Astrocyte of the hippocampus (primary cell): Measurements from ENCODE around the gene FAM199X.
"Not testable (repeated sequence)": the region's sequence is repeated elsewhere in the genome, so short reads cannot be mapped to it uniquely, and the experiment has no call there.

Source experiments
- DNase-seq: peaks from one replicate; pipeline ENCODE4 v3.0.0; 2011; ENCODE audit warnings: low read depth, low spot score

The FAM199X gene

DNA sequence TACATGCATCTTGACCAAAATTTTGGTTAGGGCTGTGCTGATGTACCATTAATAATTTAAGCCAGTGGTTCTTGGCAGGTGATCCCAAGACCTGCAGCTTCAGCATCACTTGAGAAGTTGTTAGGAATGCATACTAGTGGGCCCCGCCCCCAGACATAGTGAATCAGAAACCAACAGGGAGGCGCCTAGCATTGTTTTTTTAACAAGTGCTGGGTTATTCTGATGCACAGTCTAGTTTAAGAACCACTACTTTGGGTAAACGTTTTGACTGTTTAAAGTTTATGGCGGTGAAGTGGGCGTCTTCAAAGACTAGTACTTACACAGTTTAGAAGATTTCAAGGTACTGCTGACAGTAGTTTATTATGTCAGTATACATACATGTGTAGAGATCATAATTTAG is 23.6 kb downstream of the FAM199X start:
- DNase-seq = no peak

DNA sequence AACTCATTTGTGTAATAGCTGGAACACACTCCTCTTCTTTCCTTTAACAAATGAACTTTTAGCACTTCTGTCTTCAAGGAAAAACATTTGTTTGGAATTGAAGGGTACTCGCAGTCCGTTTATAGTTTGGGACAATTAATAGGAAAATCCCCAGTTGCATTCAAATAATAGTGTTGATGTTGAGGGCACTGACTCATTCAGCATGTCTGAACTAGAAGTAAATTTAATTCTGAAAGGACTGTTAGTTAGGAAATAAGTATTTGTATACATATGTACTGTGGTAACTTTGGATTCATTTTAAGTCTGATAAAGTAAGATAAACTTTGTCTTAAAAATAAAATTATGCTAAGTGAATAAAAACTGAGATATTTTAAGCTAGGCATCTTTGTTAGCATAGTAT is 27.2 kb downstream of the FAM199X start:
- DNase-seq = peak; percentile 7

DNA sequence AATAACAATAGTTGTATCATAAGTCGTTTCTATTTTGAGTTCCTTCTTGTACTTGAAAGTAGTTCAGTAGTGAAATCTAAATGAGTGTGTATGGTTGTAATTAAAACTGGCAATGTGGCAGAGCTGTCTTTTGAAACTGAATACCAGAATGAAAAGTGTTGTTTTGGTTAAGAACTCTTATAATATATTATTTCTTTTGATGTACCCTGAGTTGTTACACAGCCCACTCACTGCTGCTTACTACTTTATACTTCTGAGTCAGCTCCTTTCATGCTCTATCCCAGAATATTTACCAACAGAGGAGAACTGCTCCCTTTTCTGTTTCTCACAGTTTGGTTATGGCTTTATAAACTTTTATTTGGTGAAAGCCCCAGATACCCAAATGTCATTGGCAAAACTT is 28.8 kb downstream of the FAM199X start:
- DNase-seq = no peak

DNA sequence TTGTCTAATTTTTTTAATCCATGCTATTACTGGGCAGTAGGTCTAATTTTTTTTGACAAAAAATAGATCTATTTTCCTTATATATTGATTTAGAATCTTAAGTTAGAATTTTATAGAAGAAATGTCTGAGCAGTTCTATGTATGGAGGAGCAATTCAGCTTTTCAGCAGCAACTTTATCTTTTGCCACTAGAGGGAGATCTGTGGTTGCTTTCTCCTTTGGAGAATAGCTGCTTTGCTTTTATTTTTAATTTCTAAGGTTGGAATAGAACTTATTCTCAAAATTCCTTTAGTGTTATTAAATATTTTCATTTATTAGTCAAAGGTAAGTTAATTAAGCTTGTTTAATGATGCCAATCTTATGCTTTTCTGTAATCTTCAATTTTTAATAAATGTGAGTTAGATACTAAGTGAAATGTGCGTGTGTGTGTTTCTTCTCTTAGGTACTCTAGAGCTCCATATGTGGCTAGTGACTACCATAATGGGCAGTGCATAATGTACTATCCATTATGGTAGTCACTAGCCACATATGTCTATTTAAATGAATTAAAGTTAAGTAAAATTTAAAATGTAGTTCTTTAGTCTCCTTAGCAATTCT is 29.3 kb downstream of the FAM199X start:
- peak; percentile 54 for DNase-seq

DNA sequence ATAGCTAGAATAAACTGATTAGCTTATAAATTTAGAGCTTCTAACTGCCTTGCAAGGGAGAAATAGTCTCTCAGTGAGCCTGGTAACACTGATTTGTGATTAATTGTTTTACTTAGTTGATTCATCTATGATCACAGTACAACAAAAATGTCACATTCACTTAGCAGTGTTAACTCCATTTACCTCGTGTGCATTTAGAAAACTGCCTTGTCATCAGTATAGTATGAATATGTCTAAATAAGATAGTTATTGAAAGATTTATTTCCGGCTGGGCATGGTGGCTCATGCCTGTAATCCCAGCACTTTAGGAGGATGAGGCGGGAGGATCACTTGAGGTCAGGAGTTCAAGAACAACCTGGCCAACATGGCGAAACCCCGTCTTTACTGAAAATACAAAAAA is 39.3 kb downstream of the FAM199X start:
- DNase-seq = no peak

DNA sequence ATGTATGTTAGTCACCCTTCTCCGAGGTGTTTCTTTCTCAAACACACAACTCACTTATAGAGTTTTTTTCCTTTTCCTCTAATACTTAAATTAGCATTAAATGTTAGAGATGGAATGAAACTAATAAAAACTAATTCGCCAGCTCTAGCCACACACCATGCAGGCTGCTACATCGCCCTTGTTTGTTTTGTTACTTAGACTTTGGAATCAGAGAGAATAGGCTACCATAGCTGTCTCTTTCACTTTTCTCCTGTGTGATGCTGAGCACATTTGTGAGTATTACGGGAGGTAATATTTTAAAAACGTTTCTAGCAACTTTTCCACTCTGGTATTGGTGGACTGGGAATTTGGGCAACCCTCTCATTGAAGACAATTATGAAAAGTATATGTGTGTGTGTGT is 44.9 kb downstream of the FAM199X start:
- DNase-seq = no peak

DNA sequence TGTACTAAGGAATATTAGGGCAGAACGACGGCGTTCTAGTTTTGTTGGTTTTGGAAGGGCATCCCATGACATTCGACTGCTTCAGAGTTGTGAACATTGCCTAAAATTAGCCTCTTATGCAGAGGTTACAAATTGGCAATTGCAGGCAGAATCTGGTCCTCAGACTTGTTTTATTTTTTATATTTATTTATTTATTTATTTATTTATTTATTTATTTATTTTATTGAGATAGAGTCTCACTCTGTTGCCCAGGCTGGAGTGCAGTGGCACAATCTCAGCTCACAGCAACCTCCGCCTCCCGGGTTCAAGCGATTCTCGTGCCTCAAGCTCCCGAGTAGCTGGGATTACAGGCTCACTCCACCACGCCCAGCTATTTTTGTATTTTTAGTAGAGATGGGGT is 63.8 kb downstream of the FAM199X start:
- DNase-seq = not testable (repeated sequence)
